IMR-90 (cell line): ENCODE results near the gene SLC49A4. TPM values are rescaled to one million over a fixed set of nuclear protein-coding genes. Genes with fewer than 3 reads are reported as not detected.

Experiments used
- ATAC-seq: fragments of 200-7000 bp; cut with Tn5 transposase; 2 replicates; pipeline ENCODE4 v1.9.1; 2020; ENCODE audit warnings: low read depth, mild to moderate bottlenecking, moderate library complexity
- BruUV-seq: library from RNA; stranded (reverse); fragments of 400-500 nt; replicated peaks from 2 replicates; lab custom pipeline; 2021; lab: Mats Ljungman, UMichigan
- CTCF ChIA-PET: fragments of 300-600 bp; formaldehyde crosslinking; extraction: SDS; loops from one replicate; lab custom pipeline; 2021; ENCODE audit warnings: antibody characterized with exemption; lab: Yijun Ruan, JAX
- POLR2A ChIA-PET: fragments of 300-600 bp; sonication (Branson Sonifier 250); formaldehyde crosslinking; loops from one replicate; lab custom pipeline; 2022; ENCODE audit warnings: antibody characterized with exemption; ENCODE audit not compliant: unreplicated experiment; lab: Charles Lee
- DNase-seq: peaks from one replicate; pipeline ENCODE4 v3.0.0; 2013
- H2AFZ ChIP-seq: replicated peaks from 2 replicates; pipeline ENCODE3; 2013; ENCODE audit warnings: low read length, mild to moderate bottlenecking; ENCODE audit not compliant: poor library complexity
- H2AK5ac ChIP-seq: 2 replicates; pipeline ENCODE4 v1.6.1; 2013; ENCODE audit warnings: low read depth, low read length, inconsistent platforms
- H2AK9ac ChIP-seq: replicated peaks from 2 replicates; pipeline ENCODE3; 2013; ENCODE audit warnings: mild to moderate bottlenecking, low read depth, low read length, moderate library complexity; ENCODE audit not compliant: poor library complexity
- H2BK120ac ChIP-seq: 2 replicates; pipeline ENCODE4 v1.6.1; 2013; ENCODE audit warnings: low read depth, low read length, inconsistent platforms
- H2BK15ac ChIP-seq: 3 replicates; pipeline ENCODE4 v1.6.1; 2013; ENCODE audit warnings: low read depth, low read length, inconsistent platforms
- H2BK20ac ChIP-seq: 2 replicates; pipeline ENCODE4 v1.6.1; 2013; ENCODE audit warnings: low read depth, mild to moderate bottlenecking, inconsistent platforms, low read length, moderate library complexity
- H2BK5ac ChIP-seq: 2 replicates; pipeline ENCODE4 v1.6.1; 2013; ENCODE audit warnings: mild to moderate bottlenecking, low read depth, low read length, inconsistent platforms; ENCODE audit not compliant: poor library complexity, severe bottlenecking
- H3K14ac ChIP-seq: replicated peaks from 2 replicates; pipeline ENCODE4 v1.6.1; 2013; ENCODE audit warnings: low read depth, low read length, inconsistent platforms
- H3K18ac ChIP-seq: 2 replicates; pipeline ENCODE4 v1.6.1; 2013; ENCODE audit warnings: low read depth, low read length, control low read depth
- H3K23ac ChIP-seq: 2 replicates; pipeline ENCODE4 v1.6.1; 2013; ENCODE audit warnings: low read depth, low read length, inconsistent platforms
- H3K27ac ChIP-seq: 2 replicates; pipeline ENCODE4 v1.5.1; 2013; ENCODE audit warnings: mild to moderate bottlenecking, control low read depth, low read length; ENCODE audit not compliant: insufficient read depth
- H3K27me3 ChIP-seq: 2 replicates; pipeline ENCODE4 v1.6.1; 2013; ENCODE audit warnings: low read length; ENCODE audit not compliant: control insufficient read depth, insufficient read depth
- H3K36me3 ChIP-seq: 2 replicates; pipeline ENCODE4 v1.6.1; 2013; ENCODE audit warnings: low read length, mixed read lengths; ENCODE audit not compliant: control insufficient read depth, insufficient read depth
- H3K4ac ChIP-seq: 2 replicates; pipeline ENCODE4 v1.6.1; 2013; ENCODE audit warnings: low read depth, low read length, inconsistent platforms
- H3K4me1 ChIP-seq: 2 replicates; pipeline ENCODE4 v1.6.1; 2013; ENCODE audit warnings: low read length, mixed read lengths; ENCODE audit not compliant: control insufficient read depth, insufficient read depth
- H3K4me2 ChIP-seq: 2 replicates; pipeline ENCODE4 v1.6.1; 2013; ENCODE audit warnings: low read depth, mild to moderate bottlenecking, control low read depth, low read length, moderate library complexity
- H3K4me3 ChIP-seq: 2 replicates; pipeline ENCODE4 v1.5.1; 2013; ENCODE audit warnings: low read depth, mild to moderate bottlenecking, control low read depth, low read length, moderate library complexity; ENCODE audit not compliant: insufficient read depth
- H3K56ac ChIP-seq: 2 replicates; pipeline ENCODE4 v1.6.1; 2013; ENCODE audit warnings: low read length, inconsistent platforms; ENCODE audit not compliant: insufficient read depth; ENCODE audit errors: extremely low read depth
- H3K79me1 ChIP-seq, 2 experiments: 2 replicates each; pipeline ENCODE4 v1.6.1; 2013; ENCODE audit warnings: low read length in 2 of 2, inconsistent platforms in 1 of 2, low read depth in 1 of 2
- H3K9ac ChIP-seq: 2 replicates; pipeline ENCODE4 v1.6.1; 2013; ENCODE audit warnings: low read depth, low read length, control low read depth
- H3K9me1 ChIP-seq: 2 replicates; pipeline ENCODE4 v1.6.1; 2013; ENCODE audit warnings: low read length, inconsistent platforms; ENCODE audit not compliant: insufficient read depth
- H3K9me3 ChIP-seq: 2 replicates; pipeline ENCODE4 v1.6.1; 2013; ENCODE audit warnings: low read length; ENCODE audit not compliant: control insufficient read depth, insufficient read depth
- H4K20me1 ChIP-seq: 2 replicates; pipeline ENCODE4 v1.6.1; 2013; ENCODE audit warnings: low read length, inconsistent platforms; ENCODE audit not compliant: insufficient read depth
- H4K5ac ChIP-seq: 2 replicates; pipeline ENCODE4 v1.6.1; 2013; ENCODE audit warnings: mild to moderate bottlenecking, low read depth, low read length, control low read depth
- H4K8ac ChIP-seq, 2 experiments: 2 replicates each; pipeline ENCODE4 v1.6.1; 2013; ENCODE audit warnings: low read depth in 2 of 2, low read length in 2 of 2, control low read depth in 1 of 2, inconsistent platforms in 1 of 2
- H4K91ac ChIP-seq: 2 replicates; pipeline ENCODE4 v1.6.1; 2013; ENCODE audit warnings: low read depth, low read length, inconsistent platforms; ENCODE audit not compliant: insufficient read depth
- BHLHE40 ChIP-seq: fragments of 150-350 bp; IDR thresholded peaks from 2 replicates; pipeline ENCODE4 v1.6.1; 2016; ENCODE audit warnings: mild to moderate bottlenecking, low read depth, low read length
- CEBPB ChIP-seq: IDR thresholded peaks from 2 replicates; pipeline ENCODE4 v1.6.1; 2012; ENCODE audit warnings: low read depth, low read length, improper control_type of control experiment
- CHD1 ChIP-seq: IDR thresholded peaks from 2 replicates; pipeline ENCODE4 v1.6.1; 2012; ENCODE audit warnings: low read depth, low read length, improper control_type of control experiment
- ELK1 ChIP-seq: fragments of 150-350 bp; IDR thresholded peaks from 2 replicates; pipeline ENCODE4 v1.6.1; 2016; ENCODE audit warnings: low read depth, mild to moderate bottlenecking, low read length, moderate library complexity, borderline replicate concordance
- FOS ChIP-seq: fragments of 150-350 bp; IDR thresholded peaks from 2 replicates; pipeline ENCODE4 v1.6.1; 2016; ENCODE audit warnings: low read depth, low read length
- MAFK ChIP-seq: IDR thresholded peaks from 2 replicates; pipeline ENCODE4 v1.6.1; 2012; ENCODE audit warnings: low read depth, low read length, improper control_type of control experiment
- MAZ ChIP-seq: IDR thresholded peaks from 2 replicates; pipeline ENCODE4 v1.6.1; 2012; ENCODE audit warnings: low read depth, mild to moderate bottlenecking, low read length, improper control_type of control experiment, moderate library complexity, borderline replicate concordance
- MXI1 ChIP-seq: IDR thresholded peaks from 2 replicates; pipeline ENCODE4 v1.6.1; 2012; ENCODE audit warnings: low read depth, mild to moderate bottlenecking, low read length, moderate library complexity, borderline replicate concordance
- NFE2L2 ChIP-seq: fragments of 150-350 bp; IDR thresholded peaks from 2 replicates; pipeline ENCODE4 v1.6.1; 2016; ENCODE audit warnings: low read depth, mild to moderate bottlenecking, low read length
- POLR2A ChIP-seq: IDR thresholded peaks from 2 replicates; pipeline ENCODE4 v1.6.1; 2012; ENCODE audit warnings: mild to moderate bottlenecking, low read depth, low read length
- RAD21 ChIP-seq: IDR thresholded peaks from 2 replicates; pipeline ENCODE4 v1.6.1; 2012; ENCODE audit warnings: low read length, improper control_type of control experiment
- RCOR1 ChIP-seq: IDR thresholded peaks from 2 replicates; pipeline ENCODE4 v1.6.1; 2012; ENCODE audit warnings: mild to moderate bottlenecking, low read length, improper control_type of control experiment; ENCODE audit not compliant: insufficient replicate concordance
- RFX5 ChIP-seq: IDR thresholded peaks from 2 replicates; pipeline ENCODE4 v1.8.0; 2012; ENCODE audit warnings: low read depth, mild to moderate bottlenecking, low read length, moderate library complexity
- SMC3 ChIP-seq: fragments of 150-350 bp; IDR thresholded peaks from 2 replicates; pipeline ENCODE4 v1.6.1; 2016; ENCODE audit warnings: low read depth, mild to moderate bottlenecking, antibody characterized with exemption, low read length, moderate library complexity
- USF2 ChIP-seq: fragments of 150-350 bp; IDR thresholded peaks from 2 replicates; pipeline ENCODE4 v1.6.1; 2017; ENCODE audit warnings: mild to moderate bottlenecking, antibody characterized with exemption, low read length, low read depth
- WGBS, 2 experiments: methylation state at CpG; one replicate each; pipeline versions ENCODE4 v1.1.5 to v1.1.7; 2013; ENCODE audit warnings: missing lambda C conversion rate in 2 of 2; ENCODE audit not compliant: insufficient read length in 1 of 2; ENCODE audit errors: extremely low coverage in 2 of 2; 5-methylcytosine and 5-hydroxymethylcytosine counted together
- dilution Hi-C: fragments of 300-500 bp; cut with HindIII; formaldehyde crosslinking; loops from one replicate; pipeline ENCODE4 v1.14.3; 2018; ENCODE audit warnings: low sequenced_read_pairs; ENCODE audit not compliant: unreplicated experiment
- in situ Hi-C: fragments of 300-500 bp; cut with MboI; formaldehyde crosslinking; loops from 3 replicates; pipeline ENCODE4 v1.14.3; 2019; ENCODE audit warnings: low sequenced_read_pairs, inconsistent platforms, mixed read lengths
- intact Hi-C: fragments of 100-400 bp; cut with micrococcal nuclease; formaldehyde crosslinking; loops from 2 replicates; pipeline ENCODE4 v1.10.0; 2022
- polyA plus RNA-seq, 3 experiments: library from polyadenylated mRNA; depleted of rRNA; stranded (reverse); fragments of >200 nt; gene quantifications; 2 replicates each; pipeline ENCODE4 v1.2.3, GENCODE V29; 2012; ENCODE audit warnings: low replicate concordance in 1 of 3
- total RNA-seq: library from RNA; depleted of rRNA; stranded (reverse); fragments of >200 nt; gene quantifications from 2 replicates; pipeline ENCODE4 v1.2.3, GENCODE V29; 2012
- TF ChIP-seq, protein P1 (sequence below): conservative IDR thresholded peaks from 2 replicates; pipeline ENCODE4 v1.5.1; 2012; ENCODE audit warnings: mild to moderate bottlenecking, low read depth, low read length, improper control_type of control experiment

Gene SLC49A4
- total and polyA plus RNA-seq, 2 of the 4 experiments (the other 2 are of a cell fraction): 6.5 to 6.8 TPM

DNA sequence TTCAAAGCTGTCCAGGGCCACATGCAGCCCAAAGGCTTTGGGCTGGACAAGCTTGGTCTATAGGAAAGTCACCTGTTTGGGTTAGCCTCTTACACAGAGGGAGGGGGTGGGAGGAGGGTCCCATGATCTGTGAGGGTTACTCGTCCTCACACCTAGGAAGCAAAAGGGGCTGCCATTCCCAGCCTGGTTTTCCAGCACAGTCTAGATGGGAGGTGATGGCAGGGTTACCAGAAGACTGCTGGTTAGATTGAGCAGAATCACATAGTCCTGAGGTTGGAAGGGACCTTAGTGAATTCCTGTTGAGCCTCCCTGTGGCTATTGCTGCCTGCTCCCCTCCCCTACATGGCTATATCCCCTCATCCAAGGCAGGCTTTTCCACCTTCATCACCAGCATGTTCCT lies 130.9 kb downstream of the SLC49A4 start:
- ChIA-PET POLR2A (no interaction called here), CTCF (no interaction called here)
- no peak overlapping the region for H4K91ac ChIP-seq
- no peak overlapping the region for H4K5ac ChIP-seq
- no CpG with 5 or more reads among the region's 1 CpG for WGBS, 2 experiments
- H3K79me1 ChIP-seq: no peaks in the 10 kb centered on the region
- no peak overlapping the region for H3K4me2 ChIP-seq
- ATAC-seq (no peak), DNase-seq (no peak)
- no peaks in the 10 kb centered on the region for H3K36me3 ChIP-seq
- H2AK5ac ChIP-seq: no peak overlapping the region
- H3K27ac ChIP-seq: no peak overlapping the region
- no peak overlapping the region for H2BK20ac ChIP-seq
- no peak overlapping the region for H2BK5ac ChIP-seq
- no peak overlapping the region for H3K56ac ChIP-seq
- H4K20me1 ChIP-seq: no peaks in the 10 kb centered on the region
- no TSS peak for BruUV-seq
- no peak overlapping the region for H3K18ac ChIP-seq
- no peak overlapping the region for H3K4me3 ChIP-seq
- no peaks in the 10 kb centered on the region for H3K9me3 ChIP-seq
- dilution Hi-C loops: no loop called here
- no peak overlapping the region for H3K23ac ChIP-seq
- no peak overlapping the region for H2AFZ ChIP-seq
- H3K9me1 ChIP-seq: no peaks in the 10 kb centered on the region
- H2AK9ac ChIP-seq: no peak overlapping the region
- TF ChIP-seq MAZ (no peak), MXI1 (no peak), POLR2A (no peak), CEBPB (no peak), CHD1 (no peak), ELK1 (no peak), MAFK (no peak), NFE2L2 (no peak), USF2 (no peak), BHLHE40 (no peak), RFX5 (no peak), FOS (no peak), RCOR1 (no peak), SMC3 (no peak), RAD21 (no peak)
- TF ChIP-seq, protein P1, sequence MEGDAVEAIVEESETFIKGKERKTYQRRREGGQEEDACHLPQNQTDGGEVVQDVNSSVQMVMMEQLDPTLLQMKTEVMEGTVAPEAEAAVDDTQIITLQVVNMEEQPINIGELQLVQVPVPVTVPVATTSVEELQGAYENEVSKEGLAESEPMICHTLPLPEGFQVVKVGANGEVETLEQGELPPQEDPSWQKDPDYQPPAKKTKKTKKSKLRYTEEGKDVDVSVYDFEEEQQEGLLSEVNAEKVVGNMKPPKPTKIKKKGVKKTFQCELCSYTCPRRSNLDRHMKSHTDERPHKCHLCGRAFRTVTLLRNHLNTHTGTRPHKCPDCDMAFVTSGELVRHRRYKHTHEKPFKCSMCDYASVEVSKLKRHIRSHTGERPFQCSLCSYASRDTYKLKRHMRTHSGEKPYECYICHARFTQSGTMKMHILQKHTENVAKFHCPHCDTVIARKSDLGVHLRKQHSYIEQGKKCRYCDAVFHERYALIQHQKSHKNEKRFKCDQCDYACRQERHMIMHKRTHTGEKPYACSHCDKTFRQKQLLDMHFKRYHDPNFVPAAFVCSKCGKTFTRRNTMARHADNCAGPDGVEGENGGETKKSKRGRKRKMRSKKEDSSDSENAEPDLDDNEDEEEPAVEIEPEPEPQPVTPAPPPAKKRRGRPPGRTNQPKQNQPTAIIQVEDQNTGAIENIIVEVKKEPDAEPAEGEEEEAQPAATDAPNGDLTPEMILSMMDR: no peak
- no peak overlapping the region for H2BK120ac ChIP-seq
- peaks cover 69% of the 10 kb centered on the region for H3K27me3 ChIP-seq
- no peak overlapping the region for H4K8ac ChIP-seq
- intact Hi-C loops: no loop called here
- H2BK15ac ChIP-seq: no peak overlapping the region
- H3K9ac ChIP-seq: no peak overlapping the region
- H3K4me1 ChIP-seq: no peaks in the 10 kb centered on the region
- no peak overlapping the region for H3K4ac ChIP-seq
- no peak overlapping the region for H3K14ac ChIP-seq
- in situ Hi-C loops: no loop called here
